Spleen (tissue), 11 donors: ENCODE measurements around the gene ZNF385B. TPM values are rescaled to one million over a fixed set of nuclear protein-coding genes. Genes with fewer than 3 reads are reported as not detected.

Experiments used
- DNase-seq: peaks from one replicate; pipeline ENCODE4 v3.0.0-alpha.2; 2020
- H3K27ac ChIP-seq, 8 donors: fragments of 200-600 bp; sonication (generic) in 7 of 8; 1 replicate in 4 of 8; 2 replicates in 4 of 8; pipeline versions ENCODE4 v1.5.0 to v1.8.0; 2016 to 2021; ENCODE audit warnings: inconsistent platforms in 4 of 8, mild to moderate bottlenecking in 4 of 8, moderate library complexity in 1 of 8
- H3K27me3 ChIP-seq, 7 donors: fragments of 200-600 bp; sonication (generic) in 6 of 7; replicated peaks in 1 of 7; 1 replicate in 4 of 7; 2 replicates in 3 of 7; pipeline versions ENCODE4 v1.5.0 to v1.8.0; 2016 to 2021; ENCODE audit warnings: inconsistent platforms in 3 of 7, mild to moderate bottlenecking in 1 of 7
- H3K36me3 ChIP-seq, 6 donors: fragments of 200-600 bp; sonication (generic) in 5 of 6; 1 replicate in 4 of 6; 2 replicates in 2 of 6; pipeline versions ENCODE4 v1.5.0 to v1.8.0; 2016 to 2021; ENCODE audit warnings: inconsistent platforms in 2 of 6
- H3K4me1 ChIP-seq, 6 donors: fragments of 200-600 bp; sonication (generic) in 5 of 6; 1 replicate in 3 of 6; 2 replicates in 3 of 6; pipeline versions ENCODE4 v1.5.0 to v1.8.0; 2016 to 2021; ENCODE audit warnings: inconsistent platforms in 3 of 6
- H3K4me3 ChIP-seq, 8 donors: fragments of 200-600 bp; sonication (generic) in 7 of 8; 1 replicate in 4 of 8; 2 replicates in 4 of 8; pipeline versions ENCODE4 v1.5.0 to v1.8.0; 2016 to 2021; ENCODE audit warnings: inconsistent platforms in 4 of 8, mild to moderate bottlenecking in 4 of 8, moderate library complexity in 2 of 8
- H3K9me3 ChIP-seq, 8 donors: fragments of 200-600 bp; sonication (generic) in 7 of 8; 1 replicate in 4 of 8; 2 replicates in 4 of 8; pipeline versions ENCODE4 v1.5.0 to v1.8.0; 2016 to 2021; ENCODE audit warnings: inconsistent platforms in 4 of 8
- CTCF ChIP-seq, 11 experiments: fragments of 200-600 bp in 7 of 11; fragments of 450-650 bp in 4 of 11; sonication (generic) in 4 of 11; IDR thresholded peaks in 8 of 11; conservative IDR thresholded peaks in 3 of 11; 1 replicate in 7 of 11; 2 replicates in 4 of 11; pipeline versions ENCODE4 v1.4.0 to v1.8.0; 2016 to 2021; ENCODE audit warnings: antibody characterized with exemption in 11 of 11, inconsistent platforms in 4 of 11, mild to moderate bottlenecking in 1 of 11
- POLR2A ChIP-seq, 3 donors: fragments of 450-650 bp; IDR thresholded peaks; one replicate each; pipeline ENCODE4 v1.5.1; 2017; ENCODE audit warnings: antibody characterized with exemption in 3 of 3, mild to moderate bottlenecking in 1 of 3
- POLR2AphosphoS5 ChIP-seq, 3 donors: sonication (generic); formaldehyde crosslinking; IDR thresholded peaks; one replicate each; pipeline ENCODE4 v1.5.1; 2017; ENCODE audit warnings: antibody characterized with exemption in 3 of 3
- WGBS, 5 donors: extraction: QIAGEN DNeasy Blood & Tissue Kit in 3 of 5; methylation state at CpG; one replicate each; pipeline versions ENCODE4 v1.1.5 to v1.1.7; 2013 to 2018; 5-methylcytosine and 5-hydroxymethylcytosine counted together
- intact Hi-C: fragments of 100-400 bp; cut with DNase I; formaldehyde crosslinking; loops from one replicate; pipeline ENCODE4 v1.15.0; 2023; ENCODE audit warnings: low total_unique reads
- polyA plus RNA-seq, 3 donors: library from polyadenylated mRNA; stranded (reverse); fragments of 200-250 nt; gene quantifications; one replicate each; pipeline ENCODE4 v1.2.1, GENCODE V29; 2013
- total RNA-seq, 7 donors: library from RNA; depleted of rRNA in 3 of 7; stranded (reverse); fragments of >200 nt in 3 of 7; fragmentation: NEBNext Ultra II Directional in 4 of 7; extraction: Animal tissue kit (Norgen Biotek cat#: 25700) in 4 of 7; gene quantifications; one replicate each; pipeline versions ENCODE4 v1.1.0 to v1.2.1, GENCODE V29; 2016 to 2021
- donor health status: healthy with polysubstance abuse.
- donor health status: DM: no; HTN: no; CAD: no; lungs with moderate emphysema.
- donor health status: DM: no; HTN: no; CAD: no.
- donor health status: Bipolar disorder and iron deficiency.
- donor health status: healthy.
- donor health status: DM: no; HTN: no; CAD: no.
- donor health status: DM: yes; HTN: yes; CAD: no.

Gene ZNF385B
- total and polyA plus RNA-seq, 10 donors = 0.03 to 4.3 (median 0.37) TPM; not detected in 3

GRCh38 chr2:179850188-179850587, 11.2 kb downstream of the ZNF385B start:
- TF ChIP-seq POLR2A (IDR thresholded peaks at IDR 0.05) (no peak), CTCF (IDR thresholded peaks at IDR 0.05 in 8 of 11, conservative IDR thresholded peaks at IDR 0.05 in 3 of 11) (peak in 1 of 11 experiments; percentile 19)
- WGBS, 5 donors = 52 to 76% (median 71%) methylated on average over 1 of the region's 1 CpG
- H3K9me3 ChIP-seq = no peaks in the 10 kb centered on the region
- H3K4me1 ChIP-seq = no peaks in the 10 kb centered on the region
- H3K4me3 ChIP-seq = no peak overlapping the region
- no peak overlapping the region for H3K27ac ChIP-seq
- H3K27me3 ChIP-seq = peaks cover 0 to 9% (median 0%) of the 10 kb centered on the region in 7 donors
- intact Hi-C loops = no loop called here
- H3K36me3 ChIP-seq = no peaks in the 10 kb centered on the region
- DNase-seq = no peak

DNA sequence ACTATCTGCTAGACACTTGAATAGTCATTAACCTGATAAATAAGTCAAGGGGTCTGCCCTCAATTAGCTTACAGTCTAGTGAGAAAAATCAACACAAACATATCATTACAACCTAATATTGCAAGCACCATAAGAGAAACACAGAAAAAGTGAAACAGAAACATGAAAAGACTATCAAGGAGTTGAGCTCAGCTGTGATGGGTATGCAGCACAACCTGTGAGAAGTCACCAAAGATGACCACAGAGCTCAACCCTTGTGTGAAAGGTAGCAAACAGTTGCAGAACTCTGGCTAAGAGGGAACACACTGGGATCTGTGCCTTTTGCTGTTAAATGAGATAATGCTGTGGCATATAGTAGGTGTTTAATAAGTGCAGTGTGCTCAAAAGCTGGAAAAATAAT, 11.7 kb downstream of the ZNF385B start:
- DNase-seq = no peak
- TF ChIP-seq POLR2A (IDR thresholded peaks at IDR 0.05) = no peak
- H3K9me3 ChIP-seq = no peaks in the 10 kb centered on the region
- H3K4me3 ChIP-seq = no peak overlapping the region
- no peak overlapping the region for H3K27ac ChIP-seq
- peaks cover 0 to 9% (median 0%) of the 10 kb centered on the region in 7 donors for H3K27me3 ChIP-seq
- H3K36me3 ChIP-seq = no peaks in the 10 kb centered on the region
- no peaks in the 10 kb centered on the region for H3K4me1 ChIP-seq
- intact Hi-C loops = no loop called here

DNA sequence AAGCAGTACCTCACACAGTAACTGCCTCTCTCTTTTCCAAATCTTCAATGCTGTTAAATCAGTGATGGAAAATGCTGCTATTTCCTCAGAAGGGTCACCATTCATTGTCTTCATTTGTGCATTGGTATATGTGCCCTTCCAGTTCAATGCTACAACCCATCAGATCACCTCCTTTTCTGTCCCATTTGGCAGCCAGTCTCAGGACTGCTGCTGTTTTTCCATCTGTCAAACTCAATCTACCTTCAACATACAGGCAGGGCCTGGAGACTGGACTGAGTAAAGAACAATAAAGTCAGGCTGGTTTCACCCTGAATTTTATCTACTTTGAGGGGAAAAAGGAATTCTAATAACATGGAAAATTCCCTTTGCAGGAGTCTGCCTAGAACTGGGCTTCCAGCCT, 17.9 kb downstream of the ZNF385B start:
- intact Hi-C loops = no loop called here
- no peak for DNase-seq
- no peak overlapping the region for H3K27ac ChIP-seq

GRCh38 chr2:179842498-179843153, 18.8 kb downstream of the ZNF385B start:
- Histone ChIP-seq H3K27ac (no peak overlapping the region), H3K27me3 (no peaks in the 10 kb centered on the region), H3K4me1 (no peaks in the 10 kb centered on the region), H3K9me3 (no peaks in the 10 kb centered on the region), H3K4me3 (no peak overlapping the region), H3K36me3 (no peaks in the 10 kb centered on the region)
- whole genome bisulfite sequencing, 5 donors = 42 to 55% (median 50%) methylated on average over 4 of the region's 4 CpGs
- TF ChIP-seq CTCF (IDR thresholded peaks at IDR 0.05 in 8 of 11, conservative IDR thresholded peaks at IDR 0.05 in 3 of 11) (peak in 1 of 11 experiments; percentile 11), POLR2AphosphoS5 (IDR thresholded peaks at IDR 0.05) (no peak)
- no peak for DNase-seq
- intact Hi-C loops = no loop called here

More for the DNA sequence above, 17.9 kb downstream of the ZNF385B start:
- Histone ChIP-seq H3K9me3 (no peaks in the 10 kb centered on the region), H3K4me1 (no peaks in the 10 kb centered on the region), H3K36me3 (no peaks in the 10 kb centered on the region), H3K27me3 (no peaks in the 10 kb centered on the region), H3K4me3 (no peak overlapping the region)
- TF ChIP-seq CTCF (IDR thresholded peaks at IDR 0.05 in 8 of 11, conservative IDR thresholded peaks at IDR 0.05 in 3 of 11) = no peak

DNA sequence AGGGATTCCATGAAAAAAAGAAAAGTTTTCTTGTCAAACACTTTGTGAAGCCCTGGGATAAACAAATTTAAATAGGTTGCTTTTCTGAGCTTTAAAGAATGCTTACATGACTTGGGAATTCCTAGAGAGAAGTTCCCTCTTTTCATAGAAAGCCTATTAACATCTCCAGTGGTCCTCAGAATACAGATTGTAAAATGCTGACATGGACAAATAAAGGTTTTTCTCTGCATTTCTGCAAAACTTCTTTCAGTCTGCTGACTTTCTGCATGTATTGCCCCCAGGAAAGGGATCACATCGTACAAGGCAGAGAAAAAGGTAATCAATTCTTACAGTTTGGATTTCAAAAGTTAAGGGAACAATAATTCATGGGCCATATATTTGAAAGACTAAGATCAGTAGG, 20.6 kb downstream of the ZNF385B start:
- no peak for DNase-seq
- H3K4me1 ChIP-seq = no peaks in the 10 kb centered on the region
- 80 to 95% (median 87%) methylated on average over 1 of the region's 1 CpG for WGBS, 5 donors
- no peaks in the 10 kb centered on the region for H3K9me3 ChIP-seq
- no peaks in the 10 kb centered on the region for H3K36me3 ChIP-seq
- H3K27ac ChIP-seq = no peak overlapping the region
- H3K27me3 ChIP-seq = no peaks in the 10 kb centered on the region
- no peak for TF ChIP-seq CTCF (IDR thresholded peaks at IDR 0.05 in 8 of 11, conservative IDR thresholded peaks at IDR 0.05 in 3 of 11)
- no peak for TF ChIP-seq POLR2AphosphoS5 (IDR thresholded peaks at IDR 0.05)
- no peak for TF ChIP-seq POLR2A (IDR thresholded peaks at IDR 0.05)
- intact Hi-C loops = no loop called here
- no peak overlapping the region for H3K4me3 ChIP-seq
